ENCODE results near the gene RLF.

- no peak for TF ChIP-seq POLR2AphosphoS5 (IDR thresholded peaks at IDR 0.05; ENCODE audit: low read depth, low read length)
- no peak for TF ChIP-seq POLR2A (IDR thresholded peaks at IDR 0.05; ENCODE audit: low read depth, low read length)
- TF ChIP-seq TAF1 (IDR thresholded peaks at IDR 0.05; ENCODE audit: borderline replicate concordance, low read depth, low read length), result no peak
These were observed 5.3 kb upstream of the RLF start for GRCh38 chr1:40155910-40156309.

All from GM12892 (cell line).